HG02973 (cell line): ENCODE measurements around the gene STRAP.

ENCODE experiments used
- ATAC-seq: cut with Tn5 transposase; IDR thresholded peaks from one replicate; pipeline ENCODE4 v1.9.1; 2021; ENCODE audit warnings: moderate library complexity; ENCODE audit not compliant: unreplicated experiment

STRAP gene

GRCh38 chr12:15882118-15882971 is at the start of gene STRAP:
Gene STRAP (plus strand): TSS chr12:15882387. CDS start chr12:15882708, 321 bp downstream.
- peak; percentile 96 for ATAC-seq

- ATAC-seq: no peak
Observed at GRCh38 chr12:15834575-15834974, 47.6 kb upstream of the STRAP start.

- no peak for ATAC-seq
Observed at GRCh38 chr12:15837141-15837790, 44.9 kb upstream of the STRAP start.

- no peak for ATAC-seq
Observed at GRCh38 chr12:15839041-15839440, 43.1 kb upstream of the STRAP start.

- ATAC-seq: no peak
Observed at GRCh38 chr12:15839682-15840081, 42.5 kb upstream of the STRAP start.

- no peak for ATAC-seq
Observed at GRCh38 chr12:15842108-15842507, 40.1 kb upstream of the STRAP start.

GRCh38 chr12:15846887-15847286 is 35.3 kb upstream of the STRAP start:
- ATAC-seq: no peak

- ATAC-seq: no peak
Observed at GRCh38 chr12:15848606-15849005, 33.6 kb upstream of the STRAP start.

GRCh38 chr12:15851045-15851620 is 31.1 kb upstream of the STRAP start:
- no peak for ATAC-seq

GRCh38 chr12:15851919-15852318 is 30.3 kb upstream of the STRAP start:
- ATAC-seq: no peak

GRCh38 chr12:15852383-15852782 is 29.8 kb upstream of the STRAP start:
- ATAC-seq: no peak

GRCh38 chr12:15853877-15854276 is 28.3 kb upstream of the STRAP start:
- no peak for ATAC-seq

GRCh38 chr12:15854916-15855315 is 27.3 kb upstream of the STRAP start:
- no peak for ATAC-seq

GRCh38 chr12:15855646-15856045 is 26.5 kb upstream of the STRAP start:
- ATAC-seq: no peak

- ATAC-seq: peak; percentile 55
Observed at GRCh38 chr12:15856097-15856982, 25.8 kb upstream of the STRAP start.

GRCh38 chr12:15858353-15858752 is 23.8 kb upstream of the STRAP start:
- no peak for ATAC-seq

GRCh38 chr12:15859116-15859515 is 23.1 kb upstream of the STRAP start:
- no peak for ATAC-seq

GRCh38 chr12:15861404-15861803 is 20.8 kb upstream of the STRAP start:
- no peak for ATAC-seq

GRCh38 chr12:15862840-15863239 is 19.3 kb upstream of the STRAP start:
- no peak for ATAC-seq

GRCh38 chr12:15863372-15863771 is 18.8 kb upstream of the STRAP start:
- no peak for ATAC-seq

GRCh38 chr12:15863984-15864383 is 18.2 kb upstream of the STRAP start:
- peak; percentile 92 for ATAC-seq
